ENCODE data around the gene RPL27A.

RPL27A gene

DNA sequence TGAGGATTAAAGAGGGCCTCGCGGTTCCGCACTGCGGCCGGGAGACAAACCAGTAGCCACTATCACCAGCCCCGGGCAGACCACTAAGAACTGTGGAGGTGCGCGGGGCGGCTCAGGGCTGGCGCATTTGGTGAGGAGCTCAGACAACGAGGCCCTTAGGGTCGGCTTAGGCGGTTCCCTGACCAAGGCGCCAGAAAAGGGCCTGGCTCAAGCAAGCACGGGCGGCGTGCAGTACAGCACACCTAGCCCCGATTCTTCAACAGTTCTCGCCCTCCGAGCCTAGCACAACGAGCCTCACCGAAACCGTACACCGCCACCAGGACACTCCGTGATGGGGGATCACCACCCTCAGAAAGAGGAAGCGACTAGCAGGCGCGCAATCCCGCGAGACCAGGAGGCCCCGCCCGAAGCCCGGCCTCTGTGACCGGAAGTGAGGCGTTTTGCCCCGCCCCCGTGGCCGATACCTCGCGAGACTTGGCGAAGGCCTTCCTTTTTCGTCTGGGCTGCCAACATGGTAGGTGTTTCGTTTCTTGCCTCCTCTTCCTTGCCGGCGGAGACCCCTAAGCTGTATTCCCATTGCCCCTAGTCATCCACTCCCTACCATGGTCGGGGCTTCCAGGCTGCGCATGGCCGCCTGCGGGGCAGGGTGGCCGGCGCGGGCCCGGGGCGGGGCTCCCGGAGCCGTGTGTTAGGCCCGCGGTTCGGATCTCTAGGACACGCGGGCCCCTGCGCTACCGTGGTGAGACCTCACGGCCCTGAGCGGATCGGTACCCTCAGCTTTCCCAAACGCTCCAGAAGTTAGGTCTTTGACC lies at the start of gene RPL27A, which contains the start of gene TRIM66:
Gene RPL27A, plus strand, starts transcription at position 490 of the 812 bp plus-strand sequence. Its CDS starts 22 bp downstream, at position 512.
Gene TRIM66, minus strand, starts transcription at position 363 of the 812 bp plus-strand sequence. CDS start 10,391 bp downstream, outside the sequence.
- H3K4me3 ChIP-seq: peak within 1 kb of the TSS; percentile 98
- H3K36me3 ChIP-seq: peaks cover 42% of the 10 kb centered on the region
- peak within 1 kb of the TSS; percentile 100 for H3K9ac ChIP-seq
- H3K27ac ChIP-seq: peak within 1 kb of the TSS; percentile 100
- H3K4me1 ChIP-seq: peaks cover 46% of the 10 kb centered on the region
- no peak for TF ChIP-seq Cebpa-rat (IDR thresholded peaks at IDR 0.05)
- peaks cover 43% of the 10 kb centered on the region for H4K20me1 ChIP-seq
- no peaks in the 10 kb centered on the region for H3K27me3 ChIP-seq
- H3K9me3 ChIP-seq: no peaks in the 10 kb centered on the region
- peak within 1 kb of the TSS; percentile 96 for H3K4me2 ChIP-seq

DNA sequence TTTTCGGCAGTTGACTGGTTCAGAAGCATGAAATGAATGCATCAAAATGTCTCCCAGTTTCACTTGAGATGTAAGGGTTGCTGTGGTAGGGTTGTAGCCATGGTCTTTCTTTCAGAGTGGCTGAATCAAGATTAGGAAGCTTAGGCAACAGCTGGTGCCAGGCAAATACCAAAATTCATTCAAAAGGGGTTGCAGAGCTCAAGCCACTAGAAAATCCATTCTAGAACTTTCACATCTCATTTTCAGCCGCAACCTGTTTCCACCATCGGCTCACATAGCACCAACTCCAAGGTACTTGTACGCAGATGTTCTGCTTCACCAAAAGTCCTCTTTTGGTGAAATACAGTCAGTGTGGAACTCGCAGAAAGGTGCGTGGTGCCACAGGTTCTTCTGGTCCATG lies 48.1 kb upstream of the RPL27A start:
- TF ChIP-seq Cebpa-rat (IDR thresholded peaks at IDR 0.05): no peak
- no peaks in the 10 kb centered on the region for H3K27me3 ChIP-seq
- H3K4me2 ChIP-seq: no peak overlapping the region
- H3K9me3 ChIP-seq: peaks cover 6% of the 10 kb centered on the region; the same call in 1 of the 2 replicates
- H3K9ac ChIP-seq: no peak overlapping the region
- peaks cover 18% of the 10 kb centered on the region for H3K36me3 ChIP-seq
- no peak overlapping the region for H3K27ac ChIP-seq
- H4K20me1 ChIP-seq: no peaks in the 10 kb centered on the region
- no peak overlapping the region for H3K4me3 ChIP-seq
- no peaks in the 10 kb centered on the region for H3K4me1 ChIP-seq

DNA sequence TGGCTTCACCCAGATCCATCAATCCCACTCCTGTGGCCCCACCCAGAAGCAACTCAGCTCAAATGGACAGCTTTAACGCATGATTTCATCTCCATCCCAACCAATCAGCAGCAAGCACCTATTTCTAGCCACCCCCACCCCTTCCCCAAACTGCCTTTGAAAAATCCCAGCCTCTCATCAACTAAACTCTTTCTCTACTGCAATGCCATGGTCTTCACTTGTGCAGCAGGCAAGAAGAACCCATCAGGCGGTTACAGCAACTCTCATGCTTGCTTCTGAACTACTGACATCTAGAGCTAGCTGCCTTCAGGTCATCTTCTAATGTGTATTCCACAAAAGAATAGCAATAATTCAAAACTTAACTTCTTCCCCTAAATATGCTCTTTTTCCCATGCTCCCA lies 46.5 kb upstream of the RPL27A start:
- Histone ChIP-seq H3K4me3 (no peak overlapping the region), H3K27ac (no peak overlapping the region), H3K36me3 (peaks cover 18% of the 10 kb centered on the region), H3K27me3 (no peaks in the 10 kb centered on the region), H4K20me1 (no peaks in the 10 kb centered on the region), H3K9me3 (peaks cover 6% of the 10 kb centered on the region; the same call in 1 of the 2 replicates), H3K9ac (no peak overlapping the region), H3K4me2 (no peak overlapping the region), H3K4me1 (no peaks in the 10 kb centered on the region)
- no peak for TF ChIP-seq Cebpa-rat (IDR thresholded peaks at IDR 0.05)

DNA sequence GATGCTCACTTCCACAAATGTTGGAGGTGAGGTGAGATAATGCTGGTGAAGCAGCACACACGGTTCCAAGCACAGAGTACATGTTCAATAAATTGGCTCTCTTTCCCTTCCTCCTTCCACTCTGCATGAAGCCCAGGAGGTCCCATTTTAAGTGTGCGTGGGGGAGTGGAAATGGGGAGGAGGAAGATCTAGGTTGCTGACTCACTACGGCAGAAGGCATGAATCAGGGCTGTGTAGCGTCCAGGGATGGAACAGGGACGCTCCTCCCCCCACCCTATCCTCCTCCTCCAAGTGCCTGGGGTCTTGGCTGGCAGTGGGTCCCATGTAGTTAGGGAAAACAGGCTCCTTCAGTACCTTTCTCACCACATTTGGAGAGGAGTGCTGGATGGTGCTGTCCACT lies 44.3 kb upstream of the RPL27A start:
- peaks cover 18% of the 10 kb centered on the region for H3K36me3 ChIP-seq
- peaks cover 6% of the 10 kb centered on the region; the same call in 1 of the 2 replicates for H3K9me3 ChIP-seq
- H3K4me2 ChIP-seq: no peak overlapping the region
- no peak overlapping the region for H3K27ac ChIP-seq
- no peak overlapping the region for H3K4me3 ChIP-seq
- H4K20me1 ChIP-seq: no peaks in the 10 kb centered on the region
- H3K27me3 ChIP-seq: no peaks in the 10 kb centered on the region
- no peak overlapping the region for H3K9ac ChIP-seq
- no peaks in the 10 kb centered on the region for H3K4me1 ChIP-seq
- TF ChIP-seq Cebpa-rat (IDR thresholded peaks at IDR 0.05): no peak

DNA sequence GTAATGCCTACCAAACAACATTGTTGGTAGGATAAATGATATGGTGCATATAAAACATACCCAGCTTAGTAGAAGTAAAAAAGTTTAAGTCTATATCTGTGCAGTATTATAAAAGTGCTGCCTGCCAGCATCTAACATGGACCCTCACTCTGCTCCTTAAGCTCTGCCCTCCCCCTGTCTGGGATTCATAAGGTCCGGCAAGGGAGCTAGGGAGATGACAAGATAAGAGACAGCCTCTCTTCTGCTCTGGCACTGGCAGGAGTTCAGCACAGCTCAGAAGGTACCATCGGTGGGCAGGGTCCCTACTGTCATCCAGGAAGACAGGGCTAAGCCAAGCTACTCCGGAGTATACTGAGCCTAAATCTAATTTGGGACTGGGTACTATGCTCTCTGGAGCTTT lies 42.9 kb upstream of the RPL27A start:
- no peak overlapping the region for H3K27ac ChIP-seq
- peaks cover 6% of the 10 kb centered on the region; the same call in 1 of the 2 replicates for H3K9me3 ChIP-seq
- H3K9ac ChIP-seq: no peak overlapping the region
- no peak for TF ChIP-seq Cebpa-rat (IDR thresholded peaks at IDR 0.05)
- H4K20me1 ChIP-seq: no peaks in the 10 kb centered on the region
- H3K4me2 ChIP-seq: no peak overlapping the region
- no peaks in the 10 kb centered on the region for H3K27me3 ChIP-seq
- H3K36me3 ChIP-seq: peaks cover 17% of the 10 kb centered on the region
- no peak overlapping the region for H3K4me3 ChIP-seq
- no peaks in the 10 kb centered on the region for H3K4me1 ChIP-seq

DNA sequence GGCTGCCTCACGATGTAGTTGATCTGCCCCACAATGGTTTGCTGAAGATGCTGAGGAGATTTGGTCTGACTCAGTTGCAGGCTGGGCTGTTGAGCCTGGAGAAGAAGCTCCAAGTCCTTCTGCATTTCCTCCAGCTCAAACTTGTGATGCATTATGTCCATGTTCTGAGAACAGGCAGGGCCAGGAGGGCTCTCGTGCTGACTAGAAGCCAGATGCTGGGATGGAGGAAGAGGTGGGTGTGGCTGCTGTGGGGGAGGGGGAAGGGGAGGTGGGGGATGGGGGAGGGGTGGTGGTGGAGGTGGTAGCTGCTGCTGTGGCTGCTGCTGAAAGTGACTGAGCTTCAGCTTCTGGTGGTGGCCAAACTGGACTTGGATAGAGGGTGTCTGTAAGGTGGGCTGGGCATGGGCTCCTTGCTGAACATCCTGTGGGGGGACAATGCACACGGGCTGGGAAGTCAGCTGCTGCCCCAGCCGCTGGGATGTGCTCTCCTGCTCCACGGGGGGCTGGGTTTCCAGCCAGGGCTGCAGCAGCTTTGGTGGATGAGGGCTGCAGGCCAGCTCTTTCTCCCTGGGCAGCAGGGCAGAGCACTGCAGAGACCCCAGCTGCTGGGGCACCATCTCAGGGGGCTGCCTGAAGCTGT lies 42.2 kb upstream of the RPL27A start:
- Histone ChIP-seq H3K9me3 (peaks cover 6% of the 10 kb centered on the region; the same call in 1 of the 2 replicates), H4K20me1 (no peaks in the 10 kb centered on the region), H3K4me3 (no peak overlapping the region), H3K27ac (no peak overlapping the region), H3K9ac (no peak overlapping the region), H3K27me3 (no peaks in the 10 kb centered on the region), H3K4me1 (no peaks in the 10 kb centered on the region), H3K36me3 (peaks cover 16% of the 10 kb centered on the region), H3K4me2 (no peak overlapping the region)
- no peak for TF ChIP-seq Cebpa-rat (IDR thresholded peaks at IDR 0.05)

DNA sequence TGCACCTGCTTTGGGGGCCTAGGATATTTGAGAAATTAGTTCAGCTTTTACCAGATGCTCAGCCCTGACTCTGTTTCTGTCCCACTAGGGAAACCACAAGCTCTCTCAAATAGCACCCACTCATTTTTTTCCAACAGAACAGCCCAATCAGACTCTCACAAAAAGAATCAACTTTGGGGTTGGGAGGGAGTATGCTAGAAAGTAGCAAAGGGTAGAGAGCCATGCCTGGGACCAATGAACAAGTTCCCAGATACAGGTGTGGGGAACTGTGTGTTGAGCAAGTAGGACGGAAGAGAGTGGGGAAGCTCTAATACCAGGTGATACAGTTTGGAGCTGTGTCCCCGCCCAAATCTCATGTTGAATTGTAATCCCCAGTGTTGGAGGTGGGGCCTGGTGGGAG lies 41.3 kb upstream of the RPL27A start:
- no peak overlapping the region for H3K9ac ChIP-seq
- TF ChIP-seq Cebpa-rat (IDR thresholded peaks at IDR 0.05): no peak
- H4K20me1 ChIP-seq: no peaks in the 10 kb centered on the region
- H3K4me2 ChIP-seq: no peak overlapping the region
- H3K36me3 ChIP-seq: peaks cover 19% of the 10 kb centered on the region
- no peak overlapping the region for H3K4me3 ChIP-seq
- no peaks in the 10 kb centered on the region for H3K27me3 ChIP-seq
- no peaks in the 10 kb centered on the region for H3K4me1 ChIP-seq
- H3K27ac ChIP-seq: no peak overlapping the region
- H3K9me3 ChIP-seq: peaks cover 2% of the 10 kb centered on the region; the same call in 1 of the 2 replicates

DNA sequence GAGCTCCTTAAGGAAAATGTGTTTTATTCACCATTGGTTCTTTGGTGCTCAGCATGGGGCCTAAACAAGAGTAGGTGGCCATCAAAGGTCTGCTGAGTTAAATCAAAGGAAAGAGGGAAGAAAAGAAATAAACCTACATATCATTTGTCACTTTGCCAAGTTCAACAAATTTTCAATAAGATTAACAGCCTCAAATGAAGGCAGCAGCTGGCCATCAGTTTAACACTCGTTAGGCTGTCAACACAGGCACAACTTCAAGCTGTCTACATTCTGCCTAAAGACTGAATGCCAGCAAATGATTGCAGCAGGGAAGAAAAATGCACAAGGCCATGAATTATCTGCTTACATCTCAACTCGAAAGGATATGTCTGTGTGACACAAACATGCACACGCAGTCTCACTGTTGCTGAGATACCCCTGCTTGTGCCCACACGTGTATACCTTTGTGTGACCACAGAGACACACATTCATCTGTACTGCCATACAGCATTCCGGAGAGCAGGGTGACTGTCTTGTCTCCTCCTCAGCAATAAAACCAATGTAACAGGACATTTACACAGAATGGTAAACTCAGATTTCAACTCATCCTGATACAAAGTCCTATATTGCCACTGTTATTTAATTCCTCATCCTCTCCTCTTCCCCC lies 40.3 kb upstream of the RPL27A start:
- peaks cover 20% of the 10 kb centered on the region for H3K36me3 ChIP-seq

DNA sequence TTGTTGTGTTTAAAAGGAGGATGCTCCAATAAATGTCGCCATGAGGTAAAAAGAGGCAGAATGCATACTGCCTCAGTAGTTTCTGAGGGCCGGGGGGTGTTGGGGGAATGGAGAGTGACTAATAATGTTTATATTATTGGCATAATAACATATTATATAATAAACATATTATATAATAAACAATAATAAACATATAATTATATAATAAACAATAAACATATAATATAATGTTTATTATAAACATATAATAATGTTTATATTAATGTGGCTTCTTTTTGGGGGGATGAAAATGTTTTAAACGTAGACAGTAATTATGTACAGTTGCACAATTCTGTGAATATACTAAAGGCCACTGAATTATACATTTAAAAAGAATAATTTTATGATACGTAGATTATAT lies 35.7 kb upstream of the RPL27A start:
- H3K27ac ChIP-seq: no peak overlapping the region
- no peaks in the 10 kb centered on the region for H4K20me1 ChIP-seq
- H3K9ac ChIP-seq: no peak overlapping the region
- H3K4me1 ChIP-seq: no peaks in the 10 kb centered on the region
- no peak overlapping the region for H3K4me3 ChIP-seq
- no peaks in the 10 kb centered on the region for H3K27me3 ChIP-seq
- no peak overlapping the region for H3K4me2 ChIP-seq
- H3K9me3 ChIP-seq: no peaks in the 10 kb centered on the region
- H3K36me3 ChIP-seq: peaks cover 23% of the 10 kb centered on the region
- TF ChIP-seq Cebpa-rat (IDR thresholded peaks at IDR 0.05): no peak

More for the DNA sequence above, 40.3 kb upstream of the RPL27A start:
- no peak overlapping the region for H3K9ac ChIP-seq
- TF ChIP-seq Cebpa-rat (IDR thresholded peaks at IDR 0.05): no peak
- H3K27ac ChIP-seq: no peak overlapping the region
- no peak overlapping the region for H3K4me3 ChIP-seq
- H4K20me1 ChIP-seq: no peaks in the 10 kb centered on the region
- no peaks in the 10 kb centered on the region for H3K4me1 ChIP-seq
- H3K27me3 ChIP-seq: no peaks in the 10 kb centered on the region
- H3K9me3 ChIP-seq: no peaks in the 10 kb centered on the region
- no peak overlapping the region for H3K4me2 ChIP-seq

Data from BLaER1 (cell line).